ENCODE results near the gene SPOCK1. TPM values are rescaled to one million over a fixed set of nuclear protein-coding genes. Genes with fewer than 3 reads are reported as not detected.

Gene SPOCK1
- total and polyA plus RNA-seq, 2 donors (not counting 3 experiments of a cell fraction or from before 2014, with no cell fraction given), result 144 to 280 TPM

DNA sequence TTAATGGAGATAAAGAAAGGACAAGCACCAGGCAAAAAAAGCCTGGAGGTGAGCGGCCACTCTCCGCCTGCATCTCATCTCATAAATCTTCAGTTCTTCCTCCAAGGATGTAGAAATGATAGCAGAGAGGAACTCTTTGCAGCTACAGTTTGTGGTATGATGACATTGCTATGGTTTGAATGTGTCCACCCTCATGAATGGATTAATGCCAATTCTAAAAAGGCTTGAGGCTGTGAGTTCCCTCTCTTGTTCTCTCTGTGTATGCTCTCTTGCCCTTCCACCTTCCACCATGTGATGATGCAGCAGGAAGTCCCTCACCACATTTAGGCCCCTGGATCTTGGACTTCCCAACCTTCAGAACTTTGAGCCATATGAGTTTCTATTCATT, 126.4 kb downstream of the SPOCK1 start:
- CTCF ChIA-PET, result no interaction called here
- DNase-seq (ENCODE audit: low read depth, low spot score), result no peak
- H3K27ac ChIP-seq (ENCODE audit: insufficient read depth, low read depth, low read length), result no peak overlapping the region
- POLR2A ChIA-PET, result no interaction called here
- peaks cover 18% of the 10 kb centered on the region for H3K79me2 ChIP-seq (ENCODE audit: control insufficient read depth, insufficient read depth, low read length)
- no peak for TF ChIP-seq MYC (IDR thresholded peaks at IDR 0.05; ENCODE audit: low read depth, low read length)
- TF ChIP-seq, protein P1, sequence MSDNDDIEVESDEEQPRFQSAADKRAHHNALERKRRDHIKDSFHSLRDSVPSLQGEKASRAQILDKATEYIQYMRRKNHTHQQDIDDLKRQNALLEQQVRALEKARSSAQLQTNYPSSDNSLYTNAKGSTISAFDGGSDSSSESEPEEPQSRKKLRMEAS (IDR thresholded peaks at IDR 0.05; ENCODE audit: insufficient read depth, insufficient read length), result no peak
- no peak for TF ChIP-seq POLR2AphosphoS5 (IDR thresholded peaks at IDR 0.05; ENCODE audit: insufficient read depth, low read depth, low read length)
- no peak for TF ChIP-seq JUN (IDR thresholded peaks at IDR 0.05; ENCODE audit: borderline replicate concordance, insufficient read depth, insufficient read length, low read depth)
- TF ChIP-seq, protein P2, sequence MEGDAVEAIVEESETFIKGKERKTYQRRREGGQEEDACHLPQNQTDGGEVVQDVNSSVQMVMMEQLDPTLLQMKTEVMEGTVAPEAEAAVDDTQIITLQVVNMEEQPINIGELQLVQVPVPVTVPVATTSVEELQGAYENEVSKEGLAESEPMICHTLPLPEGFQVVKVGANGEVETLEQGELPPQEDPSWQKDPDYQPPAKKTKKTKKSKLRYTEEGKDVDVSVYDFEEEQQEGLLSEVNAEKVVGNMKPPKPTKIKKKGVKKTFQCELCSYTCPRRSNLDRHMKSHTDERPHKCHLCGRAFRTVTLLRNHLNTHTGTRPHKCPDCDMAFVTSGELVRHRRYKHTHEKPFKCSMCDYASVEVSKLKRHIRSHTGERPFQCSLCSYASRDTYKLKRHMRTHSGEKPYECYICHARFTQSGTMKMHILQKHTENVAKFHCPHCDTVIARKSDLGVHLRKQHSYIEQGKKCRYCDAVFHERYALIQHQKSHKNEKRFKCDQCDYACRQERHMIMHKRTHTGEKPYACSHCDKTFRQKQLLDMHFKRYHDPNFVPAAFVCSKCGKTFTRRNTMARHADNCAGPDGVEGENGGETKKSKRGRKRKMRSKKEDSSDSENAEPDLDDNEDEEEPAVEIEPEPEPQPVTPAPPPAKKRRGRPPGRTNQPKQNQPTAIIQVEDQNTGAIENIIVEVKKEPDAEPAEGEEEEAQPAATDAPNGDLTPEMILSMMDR (IDR thresholded peaks at IDR 0.05; ENCODE audit: extremely low read depth in 1 of 2, insufficient read depth in 1 of 2, low read depth in 1 of 2, low read length in 2 of 2), result no peak
- no peaks in the 10 kb centered on the region for H3K9me3 ChIP-seq (replicated peaks; ENCODE audit: control insufficient read depth, insufficient read depth, low read length)
- peaks cover 12% of the 10 kb centered on the region for H3K4me1 ChIP-seq (ENCODE audit: control insufficient read depth, extremely low read depth, insufficient read depth, low read length)
- H4K20me1 ChIP-seq (replicated peaks; ENCODE audit: control insufficient read depth, extremely low read depth, insufficient read depth, low read length), result no peaks in the 10 kb centered on the region
- H3K9ac ChIP-seq (replicated peaks; ENCODE audit: extremely low read depth, insufficient read depth, low read length), result no peak overlapping the region
- H3K27me3 ChIP-seq (ENCODE audit: control insufficient read depth in 2 of 2, insufficient read depth in 2 of 2, low read length in 2 of 2), result no peaks in the 10 kb centered on the region
- no peak for FAIRE-seq
- H2AFZ ChIP-seq (ENCODE audit: low read depth, low read length), result no peak overlapping the region
- no peaks in the 10 kb centered on the region for H3K36me3 ChIP-seq (ENCODE audit: control insufficient read depth in 2 of 2, extremely low read depth in 1 of 2, insufficient read depth in 2 of 2, low read length in 2 of 2)
- dilution Hi-C loops (cut with MboI; ENCODE audit: extremely low pct_ligation_motif_present, low sequenced_read_pairs), result no loop called here
- H3K4me2 ChIP-seq (ENCODE audit: insufficient read depth, low read length), result no peak overlapping the region
- no TSS peak for BruUV-seq (replicated peaks)
- H3K9me1 ChIP-seq (replicated peaks; ENCODE audit: control insufficient read depth, extremely low read depth, insufficient read depth, low read length), result no peaks in the 10 kb centered on the region
- H3K4me3 ChIP-seq (replicated peaks in 1 of 3; ENCODE audit: insufficient read depth in 1 of 3, low read depth in 1 of 3, low read length in 3 of 3), result no peak overlapping the region
- intact Hi-C loops (cut with micrococcal nuclease), result no loop called here

All from endothelial cell of umbilical vein (primary cell).